Adipocyte (in vitro differentiated cells): ENCODE measurements around the gene ALS2.
"Not testable (repeated sequence)": the region's sequence is repeated elsewhere in the genome, so short reads cannot be mapped to it uniquely, and the experiment has no call there.

ENCODE experiments used
- DNase-seq: peaks from one replicate; pipeline ENCODE4 v3.0.0-alpha.2; 2015; ENCODE audit warnings: low read depth
- H3K27me3 ChIP-seq: replicated peaks from 2 replicates; pipeline ENCODE4 v1.7.0; 2013; ENCODE audit warnings: mild to moderate bottlenecking, low read length, moderate library complexity; ENCODE audit not compliant: control insufficient read depth, insufficient read depth
- H3K36me3 ChIP-seq: 2 replicates; pipeline ENCODE4 v1.7.0; 2013; ENCODE audit warnings: low read length, mild to moderate bottlenecking, moderate library complexity; ENCODE audit not compliant: control insufficient read depth, insufficient read depth, severe bottlenecking
- H3K4me1 ChIP-seq: 2 replicates; pipeline ENCODE4 v1.7.0; 2013; ENCODE audit warnings: mild to moderate bottlenecking, low read length, moderate library complexity; ENCODE audit not compliant: control insufficient read depth, insufficient read depth
- H3K4me3 ChIP-seq: 2 replicates; pipeline ENCODE4 v1.7.0; 2013; ENCODE audit warnings: mild to moderate bottlenecking, low read length, moderate library complexity
- H3K9ac ChIP-seq: 2 replicates; pipeline ENCODE4 v1.7.0; 2013; ENCODE audit warnings: mild to moderate bottlenecking, low read length, moderate library complexity
- H3K9me3 ChIP-seq: 2 replicates; pipeline ENCODE4 v1.7.0; 2013; ENCODE audit warnings: mild to moderate bottlenecking, low read length, moderate library complexity; ENCODE audit not compliant: control insufficient read depth

Gene ALS2

DNA sequence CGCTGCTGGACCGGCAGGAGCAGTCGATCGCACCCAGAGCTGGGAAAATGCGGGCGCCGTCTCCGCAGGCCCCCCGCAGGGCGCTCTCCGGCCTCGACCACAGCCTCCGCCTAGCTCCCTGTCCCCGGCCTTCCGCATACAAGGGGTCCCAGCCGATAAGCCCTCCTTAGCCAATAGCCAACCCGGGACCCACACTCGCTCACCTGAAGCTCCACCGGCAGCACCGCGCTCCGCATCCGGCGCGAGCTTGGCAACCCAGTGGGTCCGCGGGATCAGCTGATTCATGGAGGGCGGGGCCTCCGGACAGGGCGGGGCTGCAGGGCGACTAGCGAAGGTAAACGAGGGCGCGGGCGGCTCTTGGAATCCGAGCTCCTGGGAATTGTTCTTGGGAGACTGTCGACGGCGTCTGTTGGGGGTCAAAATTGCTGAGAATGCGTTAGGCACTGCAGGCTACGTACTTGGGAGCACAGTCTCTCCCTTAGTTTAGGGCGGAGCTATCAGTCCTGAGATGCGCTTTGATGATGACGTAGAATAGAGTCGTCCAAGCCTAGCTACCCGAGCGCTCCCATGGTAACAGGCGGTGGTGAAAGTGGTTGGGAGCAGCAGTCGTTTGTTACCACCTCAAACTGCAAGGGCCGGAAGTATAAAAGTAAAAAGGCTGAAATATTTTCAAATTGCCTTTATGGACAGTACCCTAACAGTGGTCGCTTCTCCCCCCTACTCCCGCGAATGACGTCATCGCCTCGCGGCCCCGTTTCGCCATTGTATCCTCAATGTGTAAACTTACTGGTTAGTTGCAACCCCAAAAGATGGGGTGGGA is at the start of gene ALS2:
ALS2 (minus strand) TSS at position 260 of the 820 bp plus-strand sequence. CDS start 12,048 bp downstream, outside the sequence.
- peak; percentile 98 for DNase-seq

DNA sequence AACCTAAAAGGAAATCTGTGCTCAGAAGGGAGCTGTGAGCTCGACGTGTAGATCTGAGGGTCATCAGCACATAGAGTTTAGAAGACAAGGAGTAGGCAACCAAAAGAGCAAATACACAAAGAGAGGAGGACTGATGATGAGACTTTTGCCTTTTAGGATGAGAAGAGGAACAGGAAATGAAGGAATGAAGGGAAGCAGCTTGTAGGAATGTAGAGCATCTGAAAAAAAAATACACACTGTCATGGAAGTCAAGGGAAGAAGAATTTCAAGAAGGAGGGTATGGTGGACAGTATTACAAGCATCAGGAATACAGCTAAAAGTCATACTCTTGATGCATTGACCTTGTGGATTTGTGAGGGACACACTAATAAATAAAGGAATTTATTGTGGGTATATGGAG is 47.5 kb upstream of the ALS2 start:
- Histone ChIP-seq H3K9ac (no peak overlapping the region), H3K4me1 (no peaks in the 10 kb centered on the region), H3K36me3 (peaks cover 15% of the 10 kb centered on the region), H3K27me3 (no peaks in the 10 kb centered on the region), H3K9me3 (no peaks in the 10 kb centered on the region), H3K4me3 (no peak overlapping the region)
- no peak for DNase-seq

More for the DNA sequence above, at the start of gene ALS2:
- H3K27me3 ChIP-seq, result no peaks in the 10 kb centered on the region
- peak within 1 kb of the TSS; percentile 97 for H3K4me3 ChIP-seq
- H3K36me3 ChIP-seq, result no peaks in the 10 kb centered on the region
- H3K4me1 ChIP-seq, result peaks cover 37% of the 10 kb centered on the region
- H3K9ac ChIP-seq, result peak within 1 kb of the TSS; percentile 94
- H3K9me3 ChIP-seq, result no peaks in the 10 kb centered on the region

DNA sequence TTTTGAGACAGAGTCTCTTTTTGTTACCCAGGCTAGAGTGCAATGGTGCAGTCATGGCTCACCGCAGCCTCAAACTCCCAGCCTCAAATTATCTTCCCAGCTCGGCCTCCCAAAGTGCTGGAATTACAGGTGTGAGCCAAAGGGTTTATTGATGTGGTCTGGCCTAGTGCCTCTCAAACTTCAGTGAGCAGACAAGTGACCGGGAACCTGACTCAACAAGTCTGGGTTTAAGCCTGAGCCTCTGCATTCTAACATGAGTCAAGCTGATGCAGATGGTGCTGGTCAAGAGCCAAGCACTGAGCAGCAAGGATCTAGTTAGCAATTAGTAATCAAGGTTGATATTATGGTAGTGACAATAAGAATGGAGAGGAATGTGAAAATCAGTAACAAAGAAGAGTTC is 46.9 kb upstream of the ALS2 start:
- H3K9me3 ChIP-seq, result no peaks in the 10 kb centered on the region
- H3K27me3 ChIP-seq, result no peaks in the 10 kb centered on the region
- H3K4me3 ChIP-seq, result no peak overlapping the region
- no peak overlapping the region for H3K9ac ChIP-seq
- peaks cover 18% of the 10 kb centered on the region for H3K36me3 ChIP-seq
- no peaks in the 10 kb centered on the region for H3K4me1 ChIP-seq
- DNase-seq, result no peak

DNA sequence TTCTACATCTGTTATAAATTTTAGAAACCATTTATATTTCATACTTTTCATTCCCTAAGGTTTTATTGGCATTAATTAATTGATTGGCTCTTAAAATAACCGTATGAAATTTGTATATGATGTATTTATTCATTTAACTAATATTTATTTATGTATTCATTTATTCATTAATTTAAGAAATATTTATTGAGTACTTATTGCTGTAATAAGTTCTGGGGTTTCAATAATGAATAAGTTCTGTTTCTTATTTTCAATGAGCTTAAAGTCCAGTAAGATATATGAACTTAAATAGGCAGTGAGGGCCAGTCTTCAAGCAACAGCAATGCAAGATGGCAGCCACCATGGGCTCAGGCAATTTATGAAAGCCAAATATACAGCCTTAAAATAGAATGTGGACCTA is 43.5 kb upstream of the ALS2 start:
- Histone ChIP-seq H3K9me3 (no peaks in the 10 kb centered on the region), H3K4me3 (no peak overlapping the region)

DNA sequence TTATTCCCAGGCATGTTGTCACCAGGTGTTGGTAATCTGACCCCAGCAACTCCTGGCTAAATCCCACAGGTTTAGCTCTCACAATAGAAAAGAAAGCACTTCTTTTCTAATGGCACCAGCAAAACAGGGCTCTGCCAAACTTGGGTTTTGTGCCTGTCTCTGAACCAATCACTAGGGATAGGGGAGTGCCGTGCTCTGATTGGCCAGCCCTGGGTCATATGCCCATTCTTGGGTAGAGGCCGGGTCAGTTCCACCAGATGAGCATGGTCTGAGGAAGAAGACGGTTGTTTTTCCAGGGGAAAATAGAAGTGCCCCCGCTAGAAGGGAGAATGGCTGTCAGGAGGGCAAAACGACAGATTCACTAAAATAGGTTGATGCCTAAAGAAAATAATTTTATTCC is 40.3 kb upstream of the ALS2 start:
- Histone ChIP-seq H3K4me1 (no peaks in the 10 kb centered on the region), H3K9ac (no peak overlapping the region), H3K36me3 (peaks cover 15% of the 10 kb centered on the region), H3K4me3 (no peak overlapping the region), H3K27me3 (no peaks in the 10 kb centered on the region), H3K9me3 (no peaks in the 10 kb centered on the region)
- DNase-seq, result no peak

More for the DNA sequence above, 43.5 kb upstream of the ALS2 start:
- H3K9ac ChIP-seq, result no peak overlapping the region
- peaks cover 18% of the 10 kb centered on the region for H3K36me3 ChIP-seq
- no peak for DNase-seq
- H3K27me3 ChIP-seq, result no peaks in the 10 kb centered on the region
- H3K4me1 ChIP-seq, result no peaks in the 10 kb centered on the region

DNA sequence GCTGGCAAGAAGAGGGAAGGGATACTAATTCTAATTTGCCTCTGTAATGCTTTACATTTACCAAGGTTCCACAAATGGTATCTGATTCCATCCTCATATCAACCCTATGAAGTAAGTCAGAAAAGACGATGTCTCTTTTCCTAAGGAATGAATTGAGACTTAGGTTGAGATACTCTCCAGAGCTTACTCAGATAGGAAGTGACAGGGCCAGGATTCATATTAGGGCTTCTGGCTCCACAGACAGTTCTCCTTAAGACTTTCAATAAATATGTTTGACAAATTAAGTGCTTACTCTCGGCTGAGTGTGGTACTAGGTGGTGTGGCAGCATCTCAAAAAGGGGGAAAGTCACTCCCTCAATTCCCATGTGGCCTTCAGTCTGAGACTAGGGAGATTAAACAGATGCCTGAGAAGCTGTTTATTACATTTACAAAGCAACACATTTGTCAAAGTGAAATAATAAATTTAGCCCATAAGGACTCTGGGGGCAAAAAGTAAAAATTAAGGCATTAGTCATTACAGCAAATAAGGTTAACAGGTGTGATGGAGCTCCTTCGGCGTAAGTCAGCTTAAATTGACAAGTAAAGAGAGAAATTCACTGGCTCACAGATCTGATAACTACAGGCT is 39.8 kb upstream of the ALS2 start:
- Histone ChIP-seq H3K4me3 (no peak overlapping the region), H3K4me1 (no peaks in the 10 kb centered on the region), H3K9me3 (no peaks in the 10 kb centered on the region), H3K27me3 (no peaks in the 10 kb centered on the region), H3K9ac (no peak overlapping the region), H3K36me3 (peaks cover 15% of the 10 kb centered on the region)
- no peak for DNase-seq

DNA sequence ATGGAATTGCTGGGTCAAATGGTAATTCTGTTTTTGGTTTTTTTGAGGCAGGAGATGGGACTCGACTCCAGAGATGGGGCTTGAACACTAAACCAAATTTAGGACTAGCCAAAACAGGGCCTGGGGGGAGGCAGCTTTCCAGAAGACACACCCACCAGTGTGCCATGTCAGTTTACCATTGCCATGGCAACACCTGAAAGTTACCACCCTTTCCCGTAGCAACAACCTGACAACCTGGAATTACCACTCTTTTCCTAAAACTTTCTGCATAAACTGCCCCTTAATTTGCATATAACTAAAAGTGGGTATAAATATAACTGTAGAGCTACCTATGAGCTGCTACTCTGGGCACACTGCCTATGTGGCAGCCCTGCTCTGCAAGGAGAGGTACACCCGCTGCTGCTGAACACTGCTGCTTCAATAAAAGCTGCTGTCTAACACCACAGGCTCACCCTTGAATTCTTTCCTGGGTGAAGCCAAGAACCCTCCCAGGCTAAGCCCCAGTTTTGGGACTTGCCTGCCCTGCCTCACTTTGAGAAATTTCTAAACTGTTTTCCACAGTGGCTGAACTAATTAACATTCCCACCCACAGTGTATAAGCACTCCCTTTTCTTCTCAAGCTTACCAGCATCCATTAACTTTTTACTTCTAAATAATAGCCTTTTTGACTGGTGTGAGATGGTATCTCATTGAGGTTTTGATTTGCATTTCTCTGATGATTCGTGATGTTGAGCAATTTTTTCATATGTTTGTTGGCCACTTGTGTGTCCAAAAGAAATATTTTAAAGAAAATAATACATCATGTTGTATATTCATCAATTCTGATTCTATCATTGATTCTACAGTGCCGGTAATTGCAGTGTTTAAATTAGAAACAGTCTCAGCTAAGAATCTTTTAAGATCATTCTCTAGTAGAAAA is 36.2 kb upstream of the ALS2 start:
- H3K4me3 ChIP-seq, result no peak overlapping the region
- no peaks in the 10 kb centered on the region for H3K27me3 ChIP-seq
- H3K9me3 ChIP-seq, result no peaks in the 10 kb centered on the region
- no peak for DNase-seq
- H3K4me1 ChIP-seq, result peaks cover 5% of the 10 kb centered on the region
- no peak overlapping the region for H3K9ac ChIP-seq
- no peaks in the 10 kb centered on the region for H3K36me3 ChIP-seq

DNA sequence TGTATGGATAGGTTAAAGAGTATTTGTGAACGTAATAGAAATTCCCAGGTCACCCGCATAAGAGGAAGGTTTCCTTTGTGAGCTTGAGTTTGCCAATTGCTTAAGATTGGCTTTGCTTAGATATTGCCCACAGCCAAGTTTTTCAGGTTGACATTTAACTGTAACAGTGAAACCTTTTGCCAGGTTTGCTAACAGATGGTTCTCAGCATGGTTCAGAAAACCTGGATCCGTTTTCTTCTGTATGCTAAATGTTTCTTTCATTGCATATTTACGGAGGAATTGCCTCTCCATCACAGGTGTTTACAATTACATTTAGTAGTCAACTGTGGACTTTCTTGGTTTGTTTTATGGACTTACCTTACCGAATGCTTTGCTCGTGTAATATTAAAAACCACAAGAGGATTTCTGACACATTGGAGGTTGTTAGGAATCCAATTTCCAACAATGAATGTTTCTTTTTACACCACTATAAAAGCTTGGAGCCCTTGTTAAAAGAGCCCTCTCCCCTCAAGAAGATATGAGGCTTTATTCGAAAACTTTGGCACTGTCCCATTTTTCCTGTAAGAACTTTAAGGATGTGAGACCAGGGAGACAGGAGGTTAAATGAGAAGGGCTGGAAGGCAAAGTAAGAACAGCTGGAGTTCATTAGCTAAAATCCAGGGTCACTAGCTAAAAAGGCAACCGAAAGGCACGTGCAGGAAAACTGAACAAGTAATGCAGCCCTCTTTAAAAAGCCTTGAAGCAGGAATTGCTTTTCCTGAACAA is 33.4 kb upstream of the ALS2 start:
- peak; percentile 30 for DNase-seq
- H3K4me3 ChIP-seq, result no peak overlapping the region
- no peaks in the 10 kb centered on the region for H3K27me3 ChIP-seq
- H3K4me1 ChIP-seq, result peaks cover 5% of the 10 kb centered on the region
- H3K9me3 ChIP-seq, result no peaks in the 10 kb centered on the region
- no peak overlapping the region for H3K9ac ChIP-seq
- no peaks in the 10 kb centered on the region for H3K36me3 ChIP-seq

DNA sequence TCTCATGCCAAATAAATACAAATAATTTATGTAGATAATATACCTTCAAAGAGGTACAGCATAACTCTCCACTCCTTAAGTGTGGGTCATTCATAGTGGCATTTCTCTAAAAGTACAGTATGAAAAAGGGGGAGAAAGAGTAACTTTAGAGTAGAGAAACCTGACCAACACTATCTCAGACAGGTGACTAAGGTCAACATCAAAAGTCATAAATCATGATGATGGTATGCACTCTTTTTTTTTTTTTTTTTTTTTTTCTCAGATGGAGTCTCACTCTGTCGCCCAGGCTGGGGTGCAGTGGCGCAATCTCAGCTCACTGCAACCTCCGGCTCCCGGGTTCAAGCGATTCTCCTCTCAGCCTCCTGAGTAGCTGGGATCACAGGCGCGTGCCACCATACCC is 29.9 kb upstream of the ALS2 start:
- peaks cover 28% of the 10 kb centered on the region for H3K4me1 ChIP-seq
- DNase-seq, H3K36me3 ChIP-seq, H3K4me3 ChIP-seq, H3K27me3 ChIP-seq, H3K9me3 ChIP-seq, H3K9ac ChIP-seq: not testable (repeated sequence)

DNA sequence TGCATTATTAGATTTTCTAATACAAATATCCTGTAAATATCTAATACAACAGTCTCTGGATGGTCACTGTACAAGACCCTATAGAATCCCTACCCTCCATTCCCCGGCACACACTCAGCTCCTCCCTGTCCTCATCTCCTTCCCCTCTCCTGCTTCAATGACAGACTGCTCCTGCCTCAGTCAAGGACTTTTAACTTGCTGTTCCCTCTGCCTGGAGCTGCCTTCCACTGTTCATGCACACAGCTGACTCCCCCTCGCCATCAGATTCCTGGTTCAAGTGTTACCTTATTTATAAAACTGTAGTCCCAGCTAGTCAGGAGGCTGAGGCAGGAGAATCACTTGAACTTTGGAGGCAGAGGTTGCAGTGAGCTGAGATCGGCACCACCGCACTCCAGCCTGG is 28.9 kb upstream of the ALS2 start:
- Histone ChIP-seq H3K9me3 (no peaks in the 10 kb centered on the region), H3K4me3 (no peak overlapping the region), H3K9ac (no peak overlapping the region), H3K36me3 (no peaks in the 10 kb centered on the region), H3K27me3 (no peaks in the 10 kb centered on the region), H3K4me1 (peaks cover 27% of the 10 kb centered on the region)
- DNase-seq, result no peak
